ENCODE results near the gene SUCLG2.

DNA sequence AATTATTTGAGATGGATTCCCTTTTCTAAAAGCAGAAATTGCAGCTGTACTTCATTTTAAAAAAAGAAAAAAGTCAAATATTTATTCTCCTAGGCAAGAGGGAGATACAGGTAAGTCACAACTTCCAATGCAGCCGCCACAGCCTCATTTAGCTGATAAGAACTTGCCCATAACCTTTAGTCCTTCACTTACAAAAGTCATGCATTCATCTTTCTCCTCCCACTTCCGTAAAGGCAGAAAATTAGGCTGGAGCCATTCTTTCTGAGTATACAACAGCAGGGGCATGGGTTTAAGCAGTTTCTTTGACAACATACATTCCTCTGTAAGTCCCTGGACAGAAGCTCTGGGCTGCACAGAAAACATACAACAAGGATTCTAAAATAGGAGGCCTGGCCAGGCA is 4.3 kb downstream of the SUCLG2 start:
- TF ChIP-seq, protein P1, sequence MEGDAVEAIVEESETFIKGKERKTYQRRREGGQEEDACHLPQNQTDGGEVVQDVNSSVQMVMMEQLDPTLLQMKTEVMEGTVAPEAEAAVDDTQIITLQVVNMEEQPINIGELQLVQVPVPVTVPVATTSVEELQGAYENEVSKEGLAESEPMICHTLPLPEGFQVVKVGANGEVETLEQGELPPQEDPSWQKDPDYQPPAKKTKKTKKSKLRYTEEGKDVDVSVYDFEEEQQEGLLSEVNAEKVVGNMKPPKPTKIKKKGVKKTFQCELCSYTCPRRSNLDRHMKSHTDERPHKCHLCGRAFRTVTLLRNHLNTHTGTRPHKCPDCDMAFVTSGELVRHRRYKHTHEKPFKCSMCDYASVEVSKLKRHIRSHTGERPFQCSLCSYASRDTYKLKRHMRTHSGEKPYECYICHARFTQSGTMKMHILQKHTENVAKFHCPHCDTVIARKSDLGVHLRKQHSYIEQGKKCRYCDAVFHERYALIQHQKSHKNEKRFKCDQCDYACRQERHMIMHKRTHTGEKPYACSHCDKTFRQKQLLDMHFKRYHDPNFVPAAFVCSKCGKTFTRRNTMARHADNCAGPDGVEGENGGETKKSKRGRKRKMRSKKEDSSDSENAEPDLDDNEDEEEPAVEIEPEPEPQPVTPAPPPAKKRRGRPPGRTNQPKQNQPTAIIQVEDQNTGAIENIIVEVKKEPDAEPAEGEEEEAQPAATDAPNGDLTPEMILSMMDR (IDR thresholded peaks at IDR 0.05; ENCODE audit: low read length) = no peak
- TF ChIP-seq EZH2phosphoT487 (IDR thresholded peaks at IDR 0.05; ENCODE audit: low read length) = no peak

Data from MM.1S (cell line).